Daoy (cell line): ENCODE measurements around the gene USP9X. TPM values are rescaled to one million over a fixed set of nuclear protein-coding genes. Genes with fewer than 3 reads are reported as not detected.
"Not testable (repeated sequence)": the region's sequence is repeated elsewhere in the genome, so short reads cannot be mapped to it uniquely, and the experiment has no call there.

Experiments
- DNase-seq: peaks from one replicate; pipeline ENCODE4 v3.0.0-alpha.2; 2015; ENCODE audit warnings: low read depth
- total RNA-seq: library from RNA; depleted of rRNA; stranded (reverse); fragments of >200 nt; shearing (Covaris generic); gene quantifications from 2 replicates; pipeline ENCODE4 v1.2.3, GENCODE V29; 2014; rRNA removed

The USP9X gene
- total RNA-seq: 33.9 and 34.1 TPM in 2 replicates

- peak; percentile 86 for DNase-seq
Measured at GRCh38 chrX:41084893-41085511, at the start of gene USP9X. TSS of gene USP9X (plus strand) at chrX:41085445. CDS start at chrX:41123629, 38,184 bp downstream.

DNA sequence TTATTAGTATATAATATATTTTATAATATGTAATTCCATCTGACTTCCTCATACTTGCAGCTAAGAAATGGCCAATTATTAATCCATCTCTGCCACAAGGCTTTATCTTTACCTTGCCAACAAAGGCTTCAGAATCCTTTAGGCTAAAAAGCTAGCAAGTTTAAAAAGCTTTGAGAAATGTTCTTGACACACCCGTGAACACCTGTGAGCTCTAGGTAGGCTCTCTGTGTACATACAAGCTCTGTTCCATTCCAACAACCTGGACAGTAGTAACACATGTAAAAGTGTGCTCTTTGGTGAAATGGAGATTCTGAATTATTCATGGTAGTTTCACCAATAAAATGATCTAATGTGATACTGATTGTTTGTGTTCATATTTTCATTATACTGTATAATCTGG, 49.7 kb upstream of the USP9X start:
- DNase-seq: no peak

DNA sequence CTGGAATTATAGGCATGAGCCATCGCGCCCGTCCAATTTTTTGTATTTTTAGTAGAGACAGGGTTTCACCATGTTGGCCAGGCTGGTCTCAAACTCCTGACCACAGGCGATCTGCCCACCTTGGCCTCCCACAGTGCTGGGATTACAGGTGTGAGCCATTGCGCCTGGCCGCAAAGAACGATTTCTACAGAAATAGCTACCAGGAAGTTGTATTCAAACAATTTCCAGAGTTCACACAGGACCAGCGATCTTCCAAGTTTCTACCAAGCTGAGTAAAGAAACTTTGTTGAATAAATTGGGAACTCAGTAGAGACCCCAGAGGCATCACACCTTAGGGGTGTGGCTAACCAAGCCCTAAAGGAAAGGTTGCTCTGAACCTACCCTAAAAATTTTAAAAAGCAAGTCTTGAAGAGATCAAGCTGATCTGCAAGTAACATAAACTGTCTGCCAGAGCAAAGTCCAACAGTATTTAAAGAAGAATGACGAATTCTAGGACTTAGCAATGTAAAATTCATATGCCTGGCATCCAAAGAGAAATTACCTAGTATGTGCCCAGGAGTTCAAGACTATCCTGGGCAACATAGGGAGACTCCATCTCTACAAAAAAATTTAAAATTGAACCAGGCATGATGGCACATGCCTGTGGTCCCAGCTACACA, 48.4 kb upstream of the USP9X start:
- DNase-seq: no peak

GRCh38 chrX:41043196-41043595, 42.0 kb upstream of the USP9X start:
- no peak for DNase-seq

GRCh38 chrX:41043674-41044345, 41.4 kb upstream of the USP9X start:
- peak; percentile 11 for DNase-seq

GRCh38 chrX:41045960-41046567, 39.2 kb upstream of the USP9X start:
- DNase-seq: no peak

GRCh38 chrX:41047878-41048534, 37.2 kb upstream of the USP9X start:
- no peak for DNase-seq

GRCh38 chrX:41050359-41050758, 34.9 kb upstream of the USP9X start:
- DNase-seq: no peak

DNA sequence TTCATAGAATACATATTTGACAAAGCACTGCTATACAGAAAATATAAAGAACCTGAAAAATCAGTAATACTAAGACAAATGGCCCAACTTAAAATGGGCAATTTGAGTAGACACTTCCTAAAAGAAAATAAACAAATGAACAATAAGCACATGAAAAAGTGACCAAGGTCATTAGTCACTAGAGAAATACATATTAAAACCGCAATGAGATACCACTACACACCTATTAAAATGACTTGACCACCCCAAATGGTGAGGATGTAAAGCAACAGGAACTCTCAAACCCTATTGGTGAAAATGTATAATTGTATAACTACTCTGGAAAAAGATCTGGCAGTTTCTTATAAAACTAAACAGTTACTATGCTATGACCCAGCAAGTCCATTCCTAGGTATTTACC, 34.0 kb upstream of the USP9X start:
- no peak for DNase-seq

- no peak for DNase-seq
Measured at GRCh38 chrX:41055740-41056139, 29.5 kb upstream of the USP9X start.

DNA sequence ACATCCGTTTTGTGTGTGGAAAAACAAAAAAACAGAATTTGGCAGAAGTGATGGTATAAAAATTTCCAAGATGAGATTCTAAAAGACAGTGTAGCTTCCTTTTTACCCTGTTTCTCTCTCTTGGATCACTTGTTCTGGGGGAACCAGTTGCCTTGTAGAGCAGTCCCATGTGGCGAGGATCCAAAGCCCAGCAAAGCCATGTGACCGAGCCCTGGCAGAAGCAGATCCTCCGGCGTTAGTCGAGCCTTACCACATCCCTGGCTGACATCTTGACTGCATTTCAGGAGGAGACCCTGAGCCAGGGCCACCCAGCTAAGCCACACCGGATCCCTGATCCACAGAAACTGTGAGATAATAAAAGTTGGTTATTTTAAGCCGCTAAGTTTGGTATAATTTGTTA, 22.0 kb upstream of the USP9X start:
- DNase-seq: not testable (repeated sequence)

- no peak for DNase-seq
Measured at GRCh38 chrX:41064018-41064417, 21.2 kb upstream of the USP9X start.

DNA sequence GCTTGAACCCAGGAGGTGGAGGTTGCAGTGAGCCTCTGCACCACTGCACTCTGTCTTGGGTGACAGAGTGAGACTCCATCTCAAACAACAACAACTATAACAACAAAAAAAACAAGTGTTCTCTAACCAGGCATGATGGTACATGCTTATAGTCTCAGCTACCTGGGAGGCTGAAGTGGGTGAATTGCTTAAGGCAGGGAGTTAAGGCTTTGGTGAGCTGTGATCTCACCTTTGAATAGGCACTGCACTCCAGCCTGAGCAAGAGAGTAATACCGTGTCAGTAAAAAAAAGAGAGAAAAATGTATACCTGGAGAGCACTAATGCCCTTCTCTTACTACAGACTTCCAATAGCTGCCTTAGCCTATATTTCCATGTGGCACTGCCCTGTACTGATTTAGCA, 18.9 kb upstream of the USP9X start:
- no peak for DNase-seq

DNA sequence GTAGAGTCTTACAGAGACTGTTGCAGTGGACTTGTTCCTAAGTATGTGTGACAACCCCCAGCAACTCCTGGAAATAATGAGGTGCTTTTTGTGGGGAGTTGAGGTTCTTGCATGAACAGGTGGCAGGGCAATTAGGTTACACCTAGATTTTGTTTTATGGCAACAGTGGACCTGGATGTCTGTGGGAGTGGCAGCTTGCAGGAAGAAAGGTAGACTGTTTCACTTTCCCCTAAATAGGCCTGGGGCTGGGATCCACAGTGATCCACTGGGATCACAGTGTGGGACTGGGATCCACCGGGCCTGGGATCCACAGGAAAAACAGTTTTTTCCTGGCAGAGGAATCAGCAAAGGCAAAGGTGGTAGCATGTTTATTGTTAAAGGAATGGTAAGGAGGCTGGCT, 18.3 kb upstream of the USP9X start:
- no peak for DNase-seq

DNA sequence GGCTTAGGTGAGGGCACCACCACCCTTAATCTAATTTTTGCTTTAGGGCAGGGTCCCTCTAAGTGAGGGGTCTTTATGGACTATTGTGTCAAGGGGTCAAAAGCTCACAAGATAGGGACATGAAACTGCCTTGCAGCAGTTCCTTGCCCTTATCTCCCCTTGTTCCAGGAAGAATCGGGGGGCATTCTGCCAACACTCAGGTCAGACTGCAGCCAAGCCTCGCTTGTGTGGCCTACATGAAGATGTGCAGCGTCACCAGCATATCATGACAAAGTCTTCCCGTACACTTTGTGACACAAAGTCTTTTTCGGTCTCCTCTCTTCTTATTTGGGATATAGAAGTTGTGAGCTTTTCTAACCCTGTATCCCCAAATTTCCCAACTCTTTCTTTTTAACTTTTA, 17.5 kb upstream of the USP9X start:
- no peak for DNase-seq

DNA sequence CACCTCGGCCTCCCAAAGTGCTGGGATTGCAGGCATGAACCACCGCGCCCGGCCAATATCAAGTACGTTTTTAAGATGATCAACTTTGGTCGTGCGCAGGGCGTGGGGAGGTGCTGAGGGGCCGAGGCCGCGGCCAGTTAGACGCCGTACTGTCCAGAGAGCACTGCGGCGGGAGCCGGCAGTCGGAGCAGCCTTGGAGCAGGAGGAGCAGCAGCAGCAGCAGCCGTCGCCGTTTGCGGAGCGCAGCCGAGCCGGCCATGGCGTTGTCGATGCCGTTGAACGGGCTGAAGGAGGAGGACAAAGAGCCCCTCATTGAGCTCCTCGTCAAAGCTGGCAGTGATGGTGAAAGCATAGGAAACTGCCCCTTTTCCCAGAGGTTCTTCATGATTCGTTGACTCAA, 8.5 kb upstream of the USP9X start:
- no peak for DNase-seq

DNA sequence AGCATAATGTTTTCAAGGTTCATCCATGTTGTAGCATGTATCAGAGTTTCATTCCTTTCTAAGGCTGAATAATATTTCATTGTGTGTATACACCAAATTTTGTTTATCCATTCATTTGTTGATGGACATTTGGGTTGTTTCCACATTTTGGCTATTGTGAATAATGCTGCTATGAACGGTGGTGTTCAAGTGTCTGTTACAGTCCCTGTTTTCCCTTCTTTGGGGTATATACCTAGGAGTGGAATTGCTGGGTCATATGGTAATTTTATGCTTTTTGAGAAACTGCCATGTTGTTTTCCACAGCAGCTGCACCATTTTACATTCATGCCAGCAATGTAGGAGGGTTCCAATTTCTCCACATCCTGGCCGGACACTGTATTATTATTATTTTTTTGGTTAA, 3.4 kb upstream of the USP9X start:
- DNase-seq: no peak

GRCh38 chrX:41082783-41083182, 2.5 kb upstream of the USP9X start:
- no peak for DNase-seq

GRCh38 chrX:41084044-41084892, 977 bp upstream of the USP9X start:
- peak; percentile 95 for DNase-seq

- peak; percentile 52 for DNase-seq
Measured at GRCh38 chrX:41085512-41085877, 250 bp downstream of the USP9X start.

GRCh38 chrX:41085878-41086626, 807 bp downstream of the USP9X start:
- peak; percentile 48 for DNase-seq
